Lower leg skin (tissue), 3 donors: Measurements from ENCODE around the gene ASPG.

Experiments used
- CTCF ChIP-seq, 3 donors: fragments of 450-650 bp; IDR thresholded peaks; one replicate each; pipeline ENCODE4 v1.5.1; 2016; ENCODE audit warnings: antibody characterized with exemption in 3 of 3, mild to moderate bottlenecking in 3 of 3, moderate library complexity in 2 of 3
- POLR2A ChIP-seq, 2 donors: fragments of 450-650 bp; IDR thresholded peaks; one replicate each; pipeline ENCODE4 v1.6.1; 2016 to 2017; ENCODE audit warnings: antibody characterized with exemption in 2 of 2, mild to moderate bottlenecking in 1 of 2, moderate library complexity in 1 of 2

GRCh38 chr14:104151026-104151381, 65.5 kb downstream of the ASPG start:
- no peak for TF ChIP-seq POLR2A (IDR thresholded peaks at IDR 0.05)
- no peak for TF ChIP-seq CTCF (IDR thresholded peaks at IDR 0.05)
